ENCODE results near the gene GIT2. TPM values are rescaled to one million over a fixed set of nuclear protein-coding genes. Genes with fewer than 3 reads are reported as not detected.

Gene GIT2
- total and polyA plus RNA-seq, 2 donors (not counting 1 experiment from before 2014, with no cell fraction given): 75.2 to 163 TPM

- H3K9ac ChIP-seq (ENCODE audit: low read length): peak within 1 kb of the TSS; percentile 78
- peaks cover 86% of the 10 kb centered on the region for H3K79me2 ChIP-seq (ENCODE audit: control insufficient read depth, insufficient read depth, low read length)
- TF ChIP-seq CTCF (IDR thresholded peaks at IDR 0.05): no peak
- TF ChIP-seq EZH2 (IDR thresholded peaks at IDR 0.05; ENCODE audit: borderline replicate concordance, insufficient read depth, low read depth, low read length, poor library complexity, severe bottlenecking): no peak
- H3K9me3 ChIP-seq (ENCODE audit: control extremely low read depth in 1 of 3, control insufficient read depth in 2 of 3, insufficient read depth in 1 of 3, low read length in 2 of 3): no peaks in the 10 kb centered on the region
- peak within 1 kb of the TSS; percentile 93 to 97 for H3K27ac ChIP-seq (ENCODE audit: low read length in 2 of 2)
- H3K4me3 ChIP-seq (ENCODE audit: control extremely low read depth in 1 of 5, extremely low read depth in 1 of 5, insufficient read depth in 1 of 5, low read depth in 2 of 5, low read length in 4 of 5): peak within 1 kb of the TSS; percentile 76 to 93 (median 83)
- ATAC-seq (ENCODE audit: low read depth) (peak; percentile 69), DNase-seq (peak; percentile 98)
- H3K4me1 ChIP-seq (ENCODE audit: control insufficient read depth in 2 of 2, insufficient read depth in 2 of 2, low read length in 2 of 2): peaks cover 44 to 67% of the 10 kb centered on the region in 2 donors
- peak within 1 kb of the TSS; percentile 100 for H3K4me3 Mint-ChIP-seq
- 0% methylated on average over 61 of the region's 62 CpGs for WGBS (ENCODE audit: insufficient coverage)
- no peaks in the 10 kb centered on the region for H3K9me3 Mint-ChIP-seq (ENCODE audit: insufficient read depth)
- no peaks in the 10 kb centered on the region for H3K27me3 Mint-ChIP-seq
- H3K27me3 ChIP-seq (replicated peaks in 1 of 4; ENCODE audit: control extremely low read depth in 1 of 4, control insufficient read depth in 3 of 4, insufficient read depth in 4 of 4, low read length in 3 of 4): no peaks in the 10 kb centered on the region
- ChIA-PET POLR2A (interaction anchor here (0.6 to 4.4 kb wide), 3 partner anchors 13 to 432 kb away, joined by 5 to 32 read pairs (median 7); no protein-coding TSS in a partner anchor), CTCF (interaction anchor here (6.8 kb wide), 1 partner anchor 13 kb away, joined by 46 read pairs; no protein-coding TSS in a partner anchor)
- peaks cover 6 to 13% of the 10 kb centered on the region in 2 experiments for H3K36me3 ChIP-seq (replicated peaks in 1 of 2; ENCODE audit: control extremely low read depth in 1 of 2, control insufficient read depth in 1 of 2, extremely low read depth in 1 of 2, insufficient read depth in 2 of 2, low read length in 1 of 2)
- H3K4me1 Mint-ChIP-seq: peaks cover 72% of the 10 kb centered on the region
- H4K20me1 ChIP-seq (ENCODE audit: control insufficient read depth, insufficient read depth, low read length, poor library complexity, severe bottlenecking): peaks cover 23% of the 10 kb centered on the region
- intact Hi-C loops (cut with micrococcal nuclease): loop anchor here (1.0 to 10.0 kb wide), 4 partner anchors 12 to 287 kb away; partner anchors contain the start of genes ATP2A2, FAM222A and GLTP
- peak within 1 kb of the TSS; percentile 98 for H3K27ac Mint-ChIP-seq
- H3K4me2 ChIP-seq (replicated peaks; ENCODE audit: low read depth, low read length, poor library complexity, severe bottlenecking): peak within 1 kb of the TSS; percentile 84
- peak within 1 kb of the TSS; percentile 77 for H2AFZ ChIP-seq (ENCODE audit: insufficient read depth, low read depth, low read length, poor library complexity, severe bottlenecking)
These were observed 2.9 kb upstream of the GIT2 start, which contains the start of gene ANKRD13A for GRCh38 chr12:109998904-109999648. ANKRD13A (plus strand) TSS chr12:109999430; CDS start chr12:109999689, 259 bp downstream.

Data from B cell (primary cell).